HG02642 (cell line): ENCODE measurements around the gene KIF1A.

ENCODE experiments used
- ATAC-seq: cut with Tn5 transposase; IDR thresholded peaks from one replicate; pipeline ENCODE4 v1.9.1; 2021; ENCODE audit warnings: mild to moderate bottlenecking; ENCODE audit not compliant: unreplicated experiment, poor library complexity

Gene KIF1A

GRCh38 chr2:240777456-240778212, 42.4 kb downstream of the KIF1A start:
- no peak for ATAC-seq

- no peak for ATAC-seq
These were observed 44.1 kb downstream of the KIF1A start for GRCh38 chr2:240775905-240776304.

- ATAC-seq, result no peak
These were observed 45.2 kb downstream of the KIF1A start for GRCh38 chr2:240774856-240775255.

GRCh38 chr2:240769096-240769495, 50.9 kb downstream of the KIF1A start:
- no peak for ATAC-seq

- ATAC-seq, result no peak
These were observed 51.8 kb downstream of the KIF1A start for GRCh38 chr2:240768216-240768615.

- no peak for ATAC-seq
These were observed 52.7 kb downstream of the KIF1A start for GRCh38 chr2:240767341-240767740.

- ATAC-seq, result no peak
These were observed 53.9 kb downstream of the KIF1A start for GRCh38 chr2:240766072-240766471.

- no peak for ATAC-seq
These were observed 55.0 kb downstream of the KIF1A start for GRCh38 chr2:240765007-240765406.

- no peak for ATAC-seq
These were observed 55.4 kb downstream of the KIF1A start for GRCh38 chr2:240764605-240765004.

GRCh38 chr2:240762971-240763370, 57.0 kb downstream of the KIF1A start:
- ATAC-seq, result no peak

- no peak for ATAC-seq
These were observed 57.8 kb downstream of the KIF1A start for GRCh38 chr2:240762249-240762648.

- ATAC-seq, result no peak
These were observed 59.3 kb downstream of the KIF1A start for GRCh38 chr2:240760576-240761246.

- no peak for ATAC-seq
These were observed 59.9 kb downstream of the KIF1A start for GRCh38 chr2:240760121-240760520.

GRCh38 chr2:240759459-240759858, 60.6 kb downstream of the KIF1A start:
- ATAC-seq, result no peak

GRCh38 chr2:240757086-240757614, 62.9 kb downstream of the KIF1A start:
- ATAC-seq, result no peak

- ATAC-seq, result no peak
These were observed 67.8 kb downstream of the KIF1A start for GRCh38 chr2:240752209-240752608.

- no peak for ATAC-seq
These were observed 69.6 kb downstream of the KIF1A start for GRCh38 chr2:240750409-240750808.

GRCh38 chr2:240749516-240749915, 70.5 kb downstream of the KIF1A start:
- no peak for ATAC-seq

- no peak for ATAC-seq
These were observed 72.8 kb downstream of the KIF1A start for GRCh38 chr2:240747256-240747655.

- ATAC-seq, result no peak
These were observed 73.3 kb downstream of the KIF1A start for GRCh38 chr2:240746671-240747070.

GRCh38 chr2:240745962-240746361, 74.1 kb downstream of the KIF1A start:
- ATAC-seq, result no peak

GRCh38 chr2:240745456-240745855, 74.6 kb downstream of the KIF1A start:
- ATAC-seq, result no peak
